Suprapubic skin (tissue), 4 donors: Measurements from ENCODE around the gene ST8SIA6.

ENCODE experiments used
- CTCF ChIP-seq, 2 donors: fragments of 200-600 bp in 1 of 2; fragments of 450-650 bp in 1 of 2; sonication (generic) in 1 of 2; IDR thresholded peaks; one replicate each; pipeline ENCODE4 v1.5.1; 2016 to 2019; ENCODE audit warnings: antibody characterized with exemption in 2 of 2, mild to moderate bottlenecking in 1 of 2, moderate library complexity in 1 of 2
- POLR2A ChIP-seq, 2 donors: fragments of 450-650 bp; IDR thresholded peaks; one replicate each; pipeline ENCODE4 v1.6.1; 2017; ENCODE audit warnings: antibody characterized with exemption in 2 of 2, mild to moderate bottlenecking in 2 of 2, moderate library complexity in 2 of 2
- POLR2AphosphoS5 ChIP-seq, 3 donors: sonication (generic); formaldehyde crosslinking; IDR thresholded peaks; one replicate each; pipeline ENCODE4 v1.6.1; 2017; ENCODE audit warnings: antibody characterized with exemption in 3 of 3

- TF ChIP-seq POLR2AphosphoS5 (IDR thresholded peaks at IDR 0.05) (no peak), CTCF (IDR thresholded peaks at IDR 0.05) (no peak), POLR2A (IDR thresholded peaks at IDR 0.05) (no peak)
Measured at GRCh38 chr10:17385066-17385465, 69.3 kb downstream of the ST8SIA6 start.
